GM23248 (cell line): Measurements from ENCODE around the gene C16orf89.

Source experiments
- EZH2 ChIP-seq: fragments of 200-600 bp; sonication (generic); IDR thresholded peaks from 2 replicates; pipeline ENCODE4 v1.6.1; 2018; ENCODE audit warnings: antibody characterized with exemption, mild to moderate bottlenecking; ENCODE audit not compliant: insufficient read depth, poor library complexity, severe bottlenecking
- EZH2phosphoT487 ChIP-seq: fragments of 200-600 bp; sonication (generic); IDR thresholded peaks from 2 replicates; pipeline ENCODE4 v1.6.1; 2018; ENCODE audit warnings: antibody characterized with exemption, moderate library complexity, mild to moderate bottlenecking, low read depth; ENCODE audit not compliant: insufficient read depth

DNA sequence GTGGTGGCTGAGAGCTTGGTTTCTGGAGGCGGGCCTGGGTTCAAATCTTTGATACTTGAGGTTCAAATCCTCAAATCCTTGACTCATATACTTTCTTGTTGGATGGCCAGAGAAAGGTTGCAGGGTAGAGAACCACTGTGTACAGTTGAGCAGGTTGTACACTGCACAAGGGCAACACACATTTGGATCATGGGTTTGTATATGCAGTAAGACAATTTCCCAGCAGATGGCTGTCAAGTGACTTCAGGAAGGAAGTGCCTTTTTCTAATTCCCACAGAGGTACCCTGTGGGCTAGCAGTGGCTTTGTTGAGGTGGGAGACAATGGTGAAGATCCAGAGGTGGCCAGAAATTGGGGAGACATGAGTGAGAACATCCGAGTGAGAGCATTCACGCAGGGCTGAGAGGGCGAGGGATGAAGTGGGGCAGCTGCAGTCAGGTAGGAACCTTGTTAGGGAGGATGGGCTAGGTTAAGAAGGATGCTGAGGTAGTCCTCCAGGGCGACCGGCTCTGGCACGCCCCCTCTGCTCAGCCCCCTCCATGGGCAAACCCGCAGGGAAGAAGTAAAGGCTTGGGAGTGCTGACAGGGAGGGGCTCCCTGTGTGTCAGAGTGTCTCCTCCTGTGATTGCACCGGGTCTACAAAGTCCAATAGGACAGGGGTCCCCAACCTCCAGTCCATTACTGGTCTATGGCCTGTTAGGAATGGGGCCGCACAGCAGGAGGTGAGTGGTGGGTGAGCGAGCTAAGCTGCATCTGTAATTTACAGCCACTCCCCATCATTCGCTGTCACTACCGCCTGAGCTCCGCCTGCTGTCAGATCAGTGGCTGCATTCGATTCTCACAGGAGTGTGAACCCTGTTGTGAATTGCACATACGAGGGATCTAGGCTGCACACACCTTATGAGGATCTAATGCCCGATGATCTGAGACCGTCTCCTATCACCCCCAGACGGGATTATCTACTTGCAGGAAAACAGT is 2.7 kb downstream of the C16orf89 start:
- TF ChIP-seq EZH2phosphoT487 = no peak
- no peak for TF ChIP-seq EZH2
